Stimulated activated CD4-positive, alpha-beta T cell treated with anti-CD3 and anti-CD28 coated beads, Interleukin-2, amount 100 ng/mL, for 24 hours (primary cell): ENCODE measurements around the gene CTBP1.
"Not testable (repeated sequence)": the region's sequence is repeated elsewhere in the genome, so short reads cannot be mapped to it uniquely, and the experiment has no call there.

Experiments used
- DNase-seq, 2 donors: peaks; one replicate each; pipeline ENCODE4 v3.0.0-alpha.2; 2020

Gene CTBP1

GRCh38 chr4:1248245-1249147 lies at the start of gene CTBP1:
Gene CTBP1, minus strand, starts transcription at chr4:1249130. Its CDS starts 7,799 bp downstream, at chr4:1241331.
- DNase-seq, result peak; percentile 83

DNA sequence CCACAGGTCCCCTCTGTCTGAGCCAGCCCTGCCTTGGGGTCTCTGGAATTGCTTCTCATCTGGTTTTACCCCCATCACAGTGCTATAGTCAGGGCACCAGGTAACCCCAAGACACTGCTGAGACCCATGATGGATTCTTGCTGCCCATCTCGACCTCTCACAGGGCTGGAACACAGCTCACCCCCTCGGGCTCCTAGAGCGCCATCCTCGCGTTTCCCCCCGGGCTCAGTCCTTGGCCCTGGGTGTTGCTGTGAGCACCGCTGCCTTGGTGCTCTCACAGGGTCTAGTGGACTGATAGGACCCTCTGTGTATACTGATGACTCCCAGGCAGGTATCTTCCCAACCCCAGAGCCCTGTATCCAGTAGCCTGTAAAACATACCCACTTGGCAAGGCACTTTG lies 49.5 kb upstream of the CTBP1 start:
- no peak for DNase-seq

GRCh38 chr4:1297456-1298325 lies 48.8 kb upstream of the CTBP1 start:
- DNase-seq, result peak in 1 of 2 donors; percentile 15

DNA sequence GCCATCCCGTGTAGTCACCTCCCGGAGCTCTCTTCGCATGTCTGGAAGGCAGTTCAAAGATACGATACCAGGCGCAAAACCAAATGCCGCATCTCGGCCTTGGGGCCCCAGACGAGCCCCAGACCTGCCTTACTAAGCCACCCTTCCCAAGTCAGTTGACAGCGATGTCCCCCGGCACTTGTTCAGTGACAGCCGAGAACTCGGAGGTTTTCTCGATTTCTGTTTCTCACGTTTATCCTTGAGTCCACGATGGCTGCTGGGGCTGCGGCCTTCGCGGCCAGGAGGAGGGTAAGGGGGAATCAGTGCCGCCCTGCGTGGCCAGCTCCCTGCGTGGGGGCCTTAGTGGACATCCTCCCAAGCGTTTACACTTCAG lies 48.1 kb upstream of the CTBP1 start:
- DNase-seq, result no peak

GRCh38 chr4:1296324-1297022 lies 47.5 kb upstream of the CTBP1 start:
- no peak for DNase-seq

DNA sequence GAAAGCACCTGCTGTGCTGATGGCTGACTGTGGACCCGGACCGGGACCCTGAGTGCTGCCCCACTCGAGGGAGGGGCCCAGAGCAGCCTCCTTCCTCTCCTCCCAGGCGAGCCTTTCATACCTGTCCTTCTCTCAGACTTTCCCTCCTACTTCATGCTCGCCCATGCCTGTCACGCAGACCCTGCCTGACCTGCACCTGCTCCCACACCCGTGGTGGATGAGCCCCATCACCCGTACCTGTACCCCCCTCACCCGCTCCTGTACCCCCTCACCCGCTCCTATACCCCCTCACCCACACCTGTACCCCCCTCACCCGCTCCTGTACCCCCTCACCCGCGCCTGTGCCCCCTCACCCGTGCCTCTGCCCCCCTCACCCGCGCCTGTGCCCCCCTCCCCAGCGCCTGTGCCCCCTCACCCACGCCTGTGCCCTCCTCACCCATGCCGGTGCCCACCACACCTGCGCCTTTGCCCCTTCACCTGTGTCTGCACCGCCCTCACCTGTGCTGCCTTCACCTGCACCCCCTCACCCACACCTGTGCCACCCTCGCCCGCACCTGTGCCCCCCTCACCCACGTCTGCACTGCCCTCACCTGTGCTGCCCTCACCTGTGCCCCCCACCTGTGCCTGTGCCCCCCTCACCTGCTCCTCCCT lies 46.6 kb upstream of the CTBP1 start:
- DNase-seq, result no peak

GRCh38 chr4:1294891-1295290 lies 46.0 kb upstream of the CTBP1 start:
- DNase-seq, result no peak

DNA sequence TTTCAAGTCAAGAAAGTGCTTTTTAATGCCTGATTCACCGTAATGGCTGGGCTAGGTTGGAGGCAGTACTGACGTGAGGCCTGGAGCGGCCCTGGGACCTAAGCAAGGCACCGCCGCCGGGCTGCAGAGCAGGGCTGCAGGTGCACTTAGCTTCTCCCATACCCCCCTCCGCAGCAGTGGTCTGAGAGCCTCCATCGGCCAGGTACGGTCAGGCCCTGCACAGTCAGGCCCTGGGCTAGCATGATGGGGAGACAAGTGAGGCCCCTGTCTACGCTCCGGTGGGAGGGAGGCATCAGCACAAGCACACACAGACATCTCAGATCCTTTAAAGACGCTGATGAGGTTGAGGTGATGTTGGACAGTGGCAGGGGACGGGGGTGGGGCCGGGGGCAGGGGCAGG lies 45.5 kb upstream of the CTBP1 start:
- DNase-seq, result no peak

DNA sequence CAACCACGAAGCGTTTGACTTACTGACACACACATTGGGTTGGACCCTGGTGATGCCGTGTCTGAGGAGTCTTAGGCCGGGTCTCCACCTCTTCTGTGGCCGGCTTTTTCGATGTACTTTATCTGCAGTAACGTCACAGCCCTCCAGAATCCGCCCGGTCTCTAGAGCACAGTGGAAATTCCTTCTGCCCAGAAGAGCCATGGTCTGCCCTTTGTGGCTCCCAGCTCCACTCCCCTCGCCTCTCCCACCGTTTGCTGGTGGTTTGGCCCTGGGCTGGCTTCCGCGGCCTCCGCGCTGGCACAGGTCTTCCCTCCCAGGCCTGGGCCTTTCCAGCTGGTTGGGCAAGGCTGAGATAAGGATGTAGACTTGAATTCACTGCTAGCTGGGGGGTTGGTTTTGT lies 45.1 kb upstream of the CTBP1 start:
- DNase-seq, result no peak

DNA sequence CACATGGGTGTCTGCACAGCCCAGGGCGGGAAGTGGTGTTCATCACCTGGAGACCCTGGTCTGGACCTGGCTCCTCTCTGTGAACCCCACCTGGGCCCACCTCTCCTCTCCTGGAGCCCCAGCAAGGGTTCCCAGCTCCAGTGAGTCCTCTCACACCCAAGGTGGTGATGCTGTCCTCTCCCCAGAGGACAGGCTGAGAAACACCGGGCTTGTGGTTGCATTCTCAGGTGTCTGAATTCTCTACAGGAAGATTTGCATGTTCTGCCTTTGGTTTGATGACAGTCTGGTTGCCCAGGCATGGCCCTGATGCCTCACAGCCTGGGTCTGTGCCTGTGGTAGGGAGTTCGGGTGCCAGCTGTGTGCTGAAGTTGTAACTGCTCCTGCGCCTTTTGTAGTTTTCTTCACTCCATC lies 44.6 kb upstream of the CTBP1 start:
- no peak for DNase-seq

- DNase-seq, result not testable (repeated sequence)
Measured at GRCh38 chr4:1292703-1293011, 43.7 kb upstream of the CTBP1 start.

DNA sequence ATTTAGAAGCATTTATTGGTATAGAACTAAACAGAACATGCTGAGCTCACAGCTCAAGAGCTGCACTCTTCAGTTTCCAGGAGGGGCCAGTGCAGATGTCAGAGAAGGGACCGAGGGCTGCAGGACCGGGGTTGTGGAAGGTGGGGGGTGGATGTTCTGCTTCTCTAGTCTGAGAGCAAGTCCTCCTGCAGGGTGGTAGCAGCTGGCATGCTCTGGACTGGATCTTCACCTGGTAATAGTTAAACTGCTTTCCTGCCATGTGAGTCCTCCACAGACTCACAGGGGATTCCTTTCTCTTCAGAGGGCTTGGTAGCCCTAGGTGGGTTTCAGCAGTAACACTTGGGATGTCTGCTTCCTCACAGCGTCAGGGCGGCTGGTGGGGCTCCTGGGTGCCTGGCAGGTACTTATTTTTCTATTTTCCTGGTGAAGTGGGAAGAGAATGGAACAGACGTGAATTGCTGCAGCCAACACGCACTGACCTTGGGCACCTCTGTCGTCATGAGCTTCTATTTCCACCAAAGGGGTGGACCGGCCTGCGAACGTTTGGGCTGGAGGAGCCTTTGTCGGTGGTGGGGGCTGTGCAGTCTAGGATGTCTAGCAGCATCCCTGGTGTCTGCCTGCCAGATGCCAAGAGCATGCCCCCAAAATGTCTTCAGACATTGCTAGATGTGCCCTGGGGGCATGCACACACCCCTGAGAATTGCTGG lies 43.2 kb upstream of the CTBP1 start:
- DNase-seq, result peak in 1 of 2 donors; percentile 16

DNA sequence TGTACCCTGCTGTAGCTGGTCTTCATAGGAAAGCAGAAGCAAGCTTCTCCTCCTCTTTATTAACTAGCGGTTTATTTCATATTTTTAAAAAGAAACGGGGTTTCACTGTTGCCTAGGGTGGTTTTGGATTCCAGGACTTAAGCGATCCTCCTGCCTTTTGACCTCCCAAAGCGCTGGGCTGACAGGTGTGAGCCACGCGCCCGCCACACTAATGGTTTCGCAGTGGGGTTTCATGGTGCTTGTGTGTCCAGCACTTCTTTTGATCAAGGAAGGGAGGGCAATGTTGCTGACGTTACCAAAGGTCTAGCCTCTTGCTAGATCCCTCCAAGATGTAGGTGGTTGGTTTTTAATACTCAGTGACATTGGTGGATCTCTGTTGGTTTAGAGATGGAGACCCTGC lies 42.2 kb upstream of the CTBP1 start:
- DNase-seq, result no peak

- peak in 1 of 2 donors; percentile 26 for DNase-seq
Measured at GRCh38 chr4:1290165-1290977, 41.4 kb upstream of the CTBP1 start.

- peak; percentile 97 to 98 for DNase-seq
Measured at GRCh38 chr4:1289207-1290164, 40.6 kb upstream of the CTBP1 start, which contains the start of gene MAEA. Gene MAEA, plus strand, starts transcription at chr4:1289891. Its CDS starts 23 bp downstream, at chr4:1289914.

GRCh38 chr4:1288786-1289185 lies 39.9 kb upstream of the CTBP1 start:
- DNase-seq, result no peak

DNA sequence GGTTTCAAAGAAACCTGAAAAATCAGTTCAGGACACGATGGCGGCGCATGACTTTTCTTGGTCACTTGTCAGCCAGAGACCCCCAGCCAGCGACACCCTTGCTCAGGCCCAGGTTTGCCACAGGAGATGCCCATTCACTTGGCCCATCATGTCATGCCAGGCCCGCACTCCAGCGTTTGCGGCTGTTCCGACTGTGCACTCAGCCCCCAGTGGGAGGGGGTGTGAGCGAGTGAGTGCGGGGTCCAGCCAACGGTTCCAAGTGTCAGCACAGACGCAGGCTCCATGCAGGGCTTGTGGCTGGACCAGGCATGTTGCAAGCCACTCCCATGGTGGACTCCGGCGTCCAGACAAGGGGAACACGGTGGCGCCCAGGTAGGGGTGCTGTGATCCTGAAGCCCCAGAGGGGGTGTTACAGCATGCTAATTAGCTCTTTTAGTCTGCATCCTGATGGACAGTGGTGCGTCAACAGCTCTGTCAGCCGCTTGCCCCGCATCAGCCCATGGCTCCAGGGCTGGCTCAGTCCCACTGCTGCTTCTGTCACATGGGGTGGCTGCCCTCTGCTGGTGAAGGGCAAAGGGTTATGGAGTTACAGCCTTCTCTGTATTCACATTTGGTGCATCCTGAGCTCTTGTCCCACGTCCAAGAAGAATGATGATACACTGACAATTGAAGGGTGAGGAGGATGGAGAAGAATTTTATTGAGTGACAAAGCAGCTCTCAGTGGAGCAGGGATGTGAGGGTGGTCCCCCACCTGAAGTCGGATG lies 37.0 kb upstream of the CTBP1 start:
- DNase-seq, result peak; percentile 57 to 60

DNA sequence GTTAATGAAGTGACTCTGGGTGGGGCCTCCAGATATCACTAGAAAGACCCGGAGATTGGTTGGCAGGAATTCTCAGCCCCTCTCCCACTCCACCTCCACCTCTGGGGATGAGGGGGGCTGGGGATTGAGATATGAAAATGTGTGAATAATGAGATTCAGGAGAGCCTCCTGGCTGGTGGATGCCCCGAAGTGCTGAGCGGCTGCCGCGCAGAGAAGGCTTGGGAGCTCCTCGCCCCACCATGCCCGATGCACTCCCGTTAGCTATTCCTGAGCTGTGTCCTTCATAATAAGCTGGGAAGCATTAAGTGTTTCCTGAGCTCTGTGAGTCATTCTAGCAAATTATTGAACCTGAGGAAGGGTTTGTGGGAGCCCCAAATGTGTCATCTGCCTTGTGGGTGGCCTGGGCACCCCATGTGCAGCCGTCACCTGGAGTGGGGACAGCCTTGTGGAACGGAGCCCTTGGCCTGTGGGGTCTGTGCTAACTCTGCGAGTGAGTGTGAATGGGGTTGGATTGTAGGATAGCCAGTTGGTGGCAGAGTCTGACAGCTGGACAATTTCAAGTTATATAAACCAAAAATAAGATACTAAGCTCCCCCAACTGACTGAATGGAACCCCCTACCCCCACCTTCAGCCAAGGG lies 36.3 kb upstream of the CTBP1 start:
- no peak for DNase-seq

DNA sequence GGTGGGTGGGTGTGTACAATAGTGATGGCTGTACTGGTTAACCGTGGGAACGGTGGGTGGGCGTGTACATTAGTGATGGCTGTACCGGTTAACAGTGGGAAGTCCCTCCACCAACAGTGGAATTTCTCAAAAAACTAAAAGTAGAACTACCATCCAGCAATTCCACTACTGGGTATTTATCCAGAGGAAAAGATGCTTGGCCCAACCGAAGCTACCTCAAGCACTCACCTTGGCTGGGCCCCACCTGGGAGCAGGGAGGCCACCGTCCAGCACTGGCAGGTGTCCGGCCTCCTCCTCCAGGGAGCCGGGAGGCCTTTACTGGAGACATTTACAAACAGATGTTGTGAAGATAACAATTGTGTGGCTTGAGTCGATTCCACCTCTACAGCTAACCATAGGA lies 34.8 kb upstream of the CTBP1 start:
- no peak for DNase-seq
